GM12891 (cell line): Measurements from ENCODE around the gene FAM9C.
A peak's percentile ranks its signal among the peaks of the same experiment; 100 is the strongest.
"Not testable (repeated sequence)": the region's sequence is repeated elsewhere in the genome, so short reads cannot be mapped to it uniquely, and the experiment has no call there.

ENCODE experiments used
- DNase-seq: peaks from one replicate; pipeline ENCODE4 v3.0.0; 2011; ENCODE audit warnings: low spot score; ENCODE audit not compliant: insufficient read length
- FAIRE-seq: peaks from 2 replicates; lab custom pipeline; 2011; peaks lifted over from hg19 to GRCh38; lab: Jason Lieb, UNC
- PAX5 ChIP-seq: IDR thresholded peaks from 2 replicates; pipeline ENCODE4 v1.6.1; 2011; ENCODE audit warnings: low read length, moderate library complexity, mild to moderate bottlenecking; ENCODE audit not compliant: insufficient read depth, severe bottlenecking
- POLR2A ChIP-seq: IDR thresholded peaks from 2 replicates; pipeline ENCODE4 v1.6.1; 2011; ENCODE audit warnings: low read depth, low read length, control low read depth
- POLR2AphosphoS5 ChIP-seq: IDR thresholded peaks from 2 replicates; pipeline ENCODE4 v1.6.1; 2011; ENCODE audit warnings: low read depth, low read length, control low read depth
- POU2F2 ChIP-seq: IDR thresholded peaks from 2 replicates; pipeline ENCODE4 v1.6.1; 2011; ENCODE audit warnings: low read depth, mild to moderate bottlenecking, control low read depth, low read length, moderate library complexity
- SPI1 ChIP-seq: IDR thresholded peaks from 2 replicates; pipeline ENCODE4 v1.6.1; 2011; ENCODE audit warnings: low read depth, low read length, control low read depth
- TAF1 ChIP-seq: IDR thresholded peaks from 2 replicates; pipeline ENCODE4 v1.6.1; 2011; ENCODE audit warnings: low read depth, low read length, control low read depth

FAM9C gene

DNA sequence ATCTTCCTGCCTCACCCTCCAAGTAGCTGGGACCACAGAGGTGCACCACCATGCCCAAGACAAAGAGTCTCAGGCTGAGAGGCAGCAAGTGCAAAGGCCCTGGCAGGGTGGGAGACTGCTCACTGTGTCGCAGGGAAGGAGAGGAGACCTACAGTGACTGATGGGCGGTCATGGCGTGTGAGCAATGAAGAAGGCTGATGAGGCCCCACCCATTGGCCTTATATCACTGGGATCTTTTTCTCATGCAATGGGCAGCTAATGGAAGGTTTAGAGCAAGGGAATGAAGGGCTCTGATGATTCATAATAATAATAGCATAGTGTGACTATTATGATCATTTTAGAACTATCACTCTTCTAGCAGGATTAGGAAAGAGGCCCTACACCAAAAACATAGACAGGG is 20.9 kb downstream of the FAM9C start:
- TF ChIP-seq POU2F2 (no peak), POLR2A (no peak), PAX5 (no peak), SPI1 (no peak), POLR2AphosphoS5 (no peak), TAF1 (no peak)
- FAIRE-seq (peak; percentile 91), DNase-seq (no peak)

- TF ChIP-seq TAF1 (no peak), SPI1 (peak; percentile 71)
- FAIRE-seq (peak; percentile 13), DNase-seq (peak; percentile 16)
These were observed 21.5 kb downstream of the FAM9C start for GRCh38 chrX:13022926-13023325.

GRCh38 chrX:13016731-13017130 is 27.7 kb downstream of the FAM9C start:
- DNase-seq, FAIRE-seq: not testable (repeated sequence)

- DNase-seq (no peak), FAIRE-seq (peak; percentile 90)
- no peak for TF ChIP-seq TAF1
- TF ChIP-seq PAX5, result no peak
- no peak for TF ChIP-seq POLR2A
- TF ChIP-seq SPI1, result no peak
- TF ChIP-seq POLR2AphosphoS5, result no peak
- no peak for TF ChIP-seq POU2F2
These were observed 28.7 kb downstream of the FAM9C start for GRCh38 chrX:13015536-13016236.

- TF ChIP-seq POLR2AphosphoS5, result no peak
- no peak for TF ChIP-seq PAX5
- TF ChIP-seq POLR2A, result no peak
- TF ChIP-seq SPI1, result no peak
- TF ChIP-seq TAF1, result no peak
- no peak for TF ChIP-seq POU2F2
- DNase-seq, result no peak
- peak; percentile 80 for FAIRE-seq
These were observed 30.0 kb downstream of the FAM9C start for GRCh38 chrX:13014111-13015096.

DNA sequence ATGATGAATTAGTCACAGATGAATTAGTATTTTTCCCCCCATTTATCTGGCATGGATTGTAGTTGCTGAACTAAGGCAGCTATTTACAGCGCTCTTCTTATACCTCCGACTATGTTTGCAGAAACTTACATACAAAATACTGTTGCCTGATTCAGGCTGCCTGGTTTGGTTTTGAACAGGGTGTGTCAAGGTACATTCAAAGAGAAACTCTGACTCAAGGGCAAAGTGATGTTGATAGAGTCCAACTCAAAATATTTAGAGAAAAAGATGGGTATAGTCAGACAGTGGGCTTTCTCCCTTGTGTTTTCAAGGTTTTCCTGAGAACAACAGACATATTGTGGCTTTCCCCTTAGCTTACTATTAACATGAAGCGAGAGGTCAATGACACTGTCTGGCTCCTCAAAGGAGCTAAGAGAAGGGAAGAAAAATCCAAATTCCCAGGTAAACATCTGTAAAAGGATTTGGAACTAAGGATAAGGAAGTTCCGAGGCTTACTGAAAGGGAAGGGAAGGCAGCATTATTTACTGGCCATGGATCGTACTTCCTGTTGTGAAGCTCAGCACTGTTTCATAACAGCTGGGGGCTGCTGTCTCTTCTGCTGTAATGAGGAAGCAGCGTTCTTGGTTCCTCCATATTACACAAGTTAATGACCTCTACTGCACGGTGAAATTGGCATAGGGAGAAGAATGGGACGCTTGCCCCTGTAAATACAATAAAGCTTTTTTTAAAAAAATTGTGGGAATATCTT is 30.9 kb downstream of the FAM9C start:
- DNase-seq (peak; percentile 16), FAIRE-seq (peak; percentile 93)
- no peak for TF ChIP-seq POLR2AphosphoS5
- peak; percentile 49 for TF ChIP-seq SPI1

DNA sequence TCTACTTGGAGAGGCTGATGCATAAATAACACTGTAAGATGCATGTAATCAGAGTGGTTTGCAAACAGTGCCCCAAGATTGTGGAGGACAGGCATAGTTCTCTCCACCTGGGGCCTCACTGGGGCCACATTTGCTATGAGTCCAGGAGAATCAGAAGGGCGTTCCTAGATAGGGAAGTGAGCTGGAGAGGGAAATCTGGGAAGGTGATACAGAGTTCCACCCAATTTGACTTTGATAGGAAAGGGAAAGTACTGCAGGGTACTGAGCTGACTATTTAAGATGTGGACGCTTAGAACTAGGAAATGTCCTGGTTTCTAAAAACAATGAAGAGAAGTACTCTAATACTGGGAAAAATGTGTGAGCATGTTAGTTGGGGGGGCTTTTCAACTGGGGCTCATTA is 33.9 kb downstream of the FAM9C start:
- DNase-seq (no peak), FAIRE-seq (no peak)
- TF ChIP-seq POLR2A, result no peak

DNA sequence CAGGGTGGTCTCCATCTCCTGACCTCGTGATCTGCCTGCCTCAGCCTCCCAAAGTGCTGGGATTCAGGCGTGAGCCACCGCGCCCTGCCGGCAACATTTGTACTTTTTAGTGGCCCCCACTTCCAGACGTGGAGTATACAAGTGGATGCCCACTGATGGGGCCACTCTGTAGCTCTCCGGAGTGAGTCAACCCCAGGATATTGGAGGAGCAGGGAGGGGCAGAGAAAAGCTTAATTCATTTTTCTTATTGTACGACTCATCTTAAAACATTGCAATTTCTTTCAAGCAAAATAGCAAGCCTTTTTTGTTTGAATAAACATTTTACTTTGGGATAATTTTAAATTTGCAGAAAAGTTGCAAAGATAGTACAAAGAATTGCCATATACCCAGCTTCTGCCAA is 34.6 kb downstream of the FAM9C start:
- TF ChIP-seq PAX5 (no peak), TAF1 (no peak), POLR2A (no peak), POLR2AphosphoS5 (no peak), SPI1 (no peak), POU2F2 (no peak)
- DNase-seq (no peak), FAIRE-seq (no peak)

- DNase-seq (no peak), FAIRE-seq (no peak)
- TF ChIP-seq PAX5 (no peak), POLR2AphosphoS5 (no peak), TAF1 (no peak), POU2F2 (no peak), SPI1 (no peak), POLR2A (no peak)
These were observed 35.1 kb downstream of the FAM9C start for GRCh38 chrX:13009273-13009672.
